Cardiac fibroblast (primary cell): Measurements from ENCODE around the gene FOXC2.

Experiments used
- DNase-seq, 2 donors: peaks; one replicate each; pipeline versions ENCODE4 v3.0.0 to v3.0.0-alpha.2; 2010; ENCODE audit warnings: low read depth in 2 of 2
- H3K4me3 ChIP-seq, 2 donors: replicated peaks in 1 of 2; 1 replicate in 1 of 2; 2 replicates in 1 of 2; pipeline ENCODE4 v1.5.1; 2011; ENCODE audit warnings: low read depth in 2 of 2, low read length in 2 of 2, mild to moderate bottlenecking in 2 of 2, moderate library complexity in 1 of 2
- TF ChIP-seq, protein P1 (sequence below): IDR thresholded peaks from one replicate; pipeline ENCODE4 v1.5.1; 2011; ENCODE audit warnings: low read depth, mild to moderate bottlenecking, low read length, inconsistent platforms

Gene FOXC2

DNA sequence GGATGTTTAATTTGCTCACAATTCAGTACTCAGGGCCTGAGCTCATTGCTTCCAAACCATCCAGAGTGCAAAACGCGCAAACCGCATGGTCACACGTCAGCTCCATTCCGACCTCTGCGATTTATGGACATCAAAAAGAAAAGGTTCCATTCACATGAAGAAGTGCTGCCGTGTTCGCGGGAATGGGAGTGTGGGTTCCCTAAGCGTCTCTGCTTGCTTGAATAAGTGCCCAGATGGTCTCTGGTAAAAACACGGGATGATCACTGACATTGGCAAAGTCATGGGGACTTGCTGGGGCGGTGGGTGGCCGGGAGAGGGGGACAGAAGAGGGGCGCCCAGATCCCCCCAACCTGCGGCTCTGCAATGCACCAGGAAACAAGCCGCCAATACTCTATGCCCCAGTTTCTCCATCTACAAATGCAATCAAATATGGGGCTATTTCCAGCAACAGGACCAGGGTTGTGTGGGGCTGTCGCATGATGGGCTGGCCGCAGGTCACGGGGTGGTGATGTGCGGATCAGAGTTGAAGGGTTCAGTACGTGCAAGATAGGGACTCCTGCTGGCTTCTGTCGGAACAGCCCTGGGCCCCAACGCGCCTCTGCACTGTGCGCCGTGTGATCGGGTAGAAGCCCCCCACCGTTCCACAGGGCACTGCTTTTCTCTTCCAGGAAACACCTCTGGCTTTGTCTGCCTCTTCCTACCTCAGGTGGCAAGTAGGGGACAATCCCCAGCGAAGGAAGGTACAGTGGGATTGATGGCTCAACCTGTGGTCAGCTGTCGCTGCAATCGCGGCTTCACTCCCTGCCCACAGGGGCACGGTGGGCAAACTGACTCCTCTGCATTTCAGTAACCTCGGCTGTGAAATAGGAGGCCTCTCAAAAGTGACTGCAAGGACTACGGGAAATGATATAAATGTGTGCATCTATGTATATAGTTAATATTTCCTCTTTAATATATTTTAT, 45.1 kb upstream of the FOXC2 start:
- DNase-seq = no peak
- no peak overlapping the region for H3K4me3 ChIP-seq
- TF ChIP-seq, protein P1, sequence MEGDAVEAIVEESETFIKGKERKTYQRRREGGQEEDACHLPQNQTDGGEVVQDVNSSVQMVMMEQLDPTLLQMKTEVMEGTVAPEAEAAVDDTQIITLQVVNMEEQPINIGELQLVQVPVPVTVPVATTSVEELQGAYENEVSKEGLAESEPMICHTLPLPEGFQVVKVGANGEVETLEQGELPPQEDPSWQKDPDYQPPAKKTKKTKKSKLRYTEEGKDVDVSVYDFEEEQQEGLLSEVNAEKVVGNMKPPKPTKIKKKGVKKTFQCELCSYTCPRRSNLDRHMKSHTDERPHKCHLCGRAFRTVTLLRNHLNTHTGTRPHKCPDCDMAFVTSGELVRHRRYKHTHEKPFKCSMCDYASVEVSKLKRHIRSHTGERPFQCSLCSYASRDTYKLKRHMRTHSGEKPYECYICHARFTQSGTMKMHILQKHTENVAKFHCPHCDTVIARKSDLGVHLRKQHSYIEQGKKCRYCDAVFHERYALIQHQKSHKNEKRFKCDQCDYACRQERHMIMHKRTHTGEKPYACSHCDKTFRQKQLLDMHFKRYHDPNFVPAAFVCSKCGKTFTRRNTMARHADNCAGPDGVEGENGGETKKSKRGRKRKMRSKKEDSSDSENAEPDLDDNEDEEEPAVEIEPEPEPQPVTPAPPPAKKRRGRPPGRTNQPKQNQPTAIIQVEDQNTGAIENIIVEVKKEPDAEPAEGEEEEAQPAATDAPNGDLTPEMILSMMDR = no peak

DNA sequence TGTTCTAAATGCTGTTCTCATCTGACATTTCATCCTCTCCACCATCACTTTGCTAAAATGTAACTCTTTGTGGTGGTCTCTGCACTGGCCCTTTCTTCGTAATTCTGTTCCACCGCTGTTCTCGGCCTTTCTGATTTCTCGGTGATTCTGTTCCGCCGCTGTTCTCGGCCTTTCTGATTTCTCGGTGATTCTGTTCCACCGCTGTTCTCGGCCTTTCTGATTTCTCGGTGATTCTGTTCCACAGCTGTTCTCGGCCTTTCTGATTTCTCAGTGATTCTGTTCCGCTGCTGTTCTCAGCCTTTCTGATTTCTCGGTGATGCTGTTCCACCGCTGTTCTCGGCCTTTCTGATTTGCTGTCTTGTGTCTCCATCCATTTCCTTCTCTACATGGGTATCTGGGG, 44.0 kb upstream of the FOXC2 start:
- TF ChIP-seq, protein P1 = no peak
- no peak for DNase-seq
- no peak overlapping the region for H3K4me3 ChIP-seq

GRCh38 chr16:86523166-86523740, 43.4 kb upstream of the FOXC2 start:
- H3K4me3 ChIP-seq = no peak overlapping the region
- no peak for DNase-seq
- TF ChIP-seq, protein P1 = no peak

DNA sequence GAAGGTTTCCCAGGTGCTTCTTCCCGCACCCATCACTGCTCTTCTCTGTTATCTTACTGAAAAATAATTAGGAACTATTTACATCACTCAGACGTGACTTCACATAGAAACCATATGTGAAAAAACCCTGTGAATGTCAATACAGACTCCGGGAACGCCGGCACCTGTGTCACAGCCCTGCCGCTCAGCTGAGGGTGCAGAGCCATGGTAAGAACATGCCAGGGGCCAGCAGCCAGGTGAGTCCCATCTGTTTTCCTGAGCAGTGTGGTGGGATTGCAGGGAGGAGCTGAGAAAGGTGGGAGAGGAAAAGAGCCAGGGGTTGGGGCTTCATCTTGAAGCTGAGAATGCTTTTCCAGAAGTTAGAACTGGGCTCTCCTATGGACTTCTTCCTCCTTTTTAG, 42.6 kb upstream of the FOXC2 start:
- no peak for DNase-seq
- no peak overlapping the region for H3K4me3 ChIP-seq
- TF ChIP-seq, protein P1 = no peak

DNA sequence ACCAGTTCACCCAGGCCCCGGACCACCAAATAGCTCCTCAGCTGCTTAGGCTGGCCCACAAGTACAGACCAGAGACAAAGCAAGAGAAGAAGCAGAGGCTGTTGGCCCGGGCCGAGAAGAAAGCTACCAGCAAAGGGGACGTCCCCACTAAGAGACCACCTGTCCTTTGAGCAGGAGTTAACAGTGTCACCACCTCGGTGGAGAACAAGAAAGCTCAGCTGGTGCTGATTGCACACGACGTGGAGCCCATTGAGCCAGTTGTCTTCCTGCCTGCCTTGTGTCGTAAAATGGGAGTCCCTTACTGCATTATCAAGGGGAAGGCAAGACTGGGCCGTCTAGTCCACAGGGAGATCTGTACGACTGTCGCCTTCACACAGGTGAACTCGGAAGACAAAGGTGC, 40.9 kb upstream of the FOXC2 start:
- H3K4me3 ChIP-seq = no peak overlapping the region
- TF ChIP-seq, protein P1 = no peak
- DNase-seq = no peak

- no peak overlapping the region for H3K4me3 ChIP-seq
- DNase-seq = no peak
- TF ChIP-seq, protein P1 = no peak
These were observed 39.3 kb upstream of the FOXC2 start for GRCh38 chr16:86527366-86527765.
